HG03064 (cell line): Measurements from ENCODE around the gene PAX2.

Experiments used
- ATAC-seq: cut with Tn5 transposase; IDR thresholded peaks from one replicate; pipeline ENCODE4 v1.9.1; 2021; ENCODE audit warnings: low read depth; ENCODE audit not compliant: unreplicated experiment

Gene PAX2

GRCh38 chr10:100749309-100750217 lies 4.2 kb downstream of the PAX2 start:
- ATAC-seq: no peak

GRCh38 chr10:100750291-100751210 lies 5.2 kb downstream of the PAX2 start:
- ATAC-seq: no peak

GRCh38 chr10:100751211-100751933 lies 6.0 kb downstream of the PAX2 start:
- no peak for ATAC-seq

DNA sequence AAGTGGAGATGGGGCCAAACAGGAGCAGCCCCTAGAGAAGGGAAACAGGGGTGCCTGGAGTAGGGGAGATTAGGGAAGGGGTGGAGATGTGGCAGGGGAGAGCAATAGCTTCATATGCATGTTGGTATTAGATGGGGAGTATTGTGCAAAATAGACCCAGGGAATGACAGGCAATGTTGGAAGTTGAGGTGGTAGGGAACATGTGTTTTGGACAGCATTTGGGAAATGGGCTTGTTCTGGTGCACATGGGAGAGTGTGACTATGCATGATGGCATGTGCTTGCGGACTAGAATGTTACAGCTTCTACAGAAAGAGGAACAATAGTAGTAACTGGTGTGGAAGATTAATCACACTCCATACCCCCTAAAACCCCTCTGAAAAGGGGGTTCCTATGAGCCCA lies 10.4 kb downstream of the PAX2 start:
- no peak for ATAC-seq

DNA sequence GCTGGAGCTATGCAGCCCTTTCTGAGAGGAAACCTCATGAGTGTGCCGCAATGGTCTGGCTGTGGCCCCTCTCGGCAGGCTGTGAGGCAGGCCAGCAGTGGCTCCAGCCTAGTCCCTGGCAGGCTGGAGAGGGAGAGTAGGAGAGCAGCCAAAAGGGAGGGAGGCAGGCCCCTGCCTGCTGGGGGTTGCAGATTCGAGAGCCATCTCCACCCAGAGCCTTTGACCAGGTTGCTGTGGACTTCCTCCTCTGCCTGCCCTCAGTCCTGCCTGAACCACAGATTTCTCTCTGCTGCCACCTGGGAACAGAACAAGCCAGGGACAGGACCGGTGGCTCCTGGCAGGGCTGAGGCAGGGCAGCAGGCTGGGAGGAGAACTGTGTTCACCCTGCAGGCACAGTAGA lies 13.9 kb downstream of the PAX2 start:
- ATAC-seq: no peak

- ATAC-seq: no peak
Observed at GRCh38 chr10:100760726-100761125, 15.3 kb downstream of the PAX2 start.

DNA sequence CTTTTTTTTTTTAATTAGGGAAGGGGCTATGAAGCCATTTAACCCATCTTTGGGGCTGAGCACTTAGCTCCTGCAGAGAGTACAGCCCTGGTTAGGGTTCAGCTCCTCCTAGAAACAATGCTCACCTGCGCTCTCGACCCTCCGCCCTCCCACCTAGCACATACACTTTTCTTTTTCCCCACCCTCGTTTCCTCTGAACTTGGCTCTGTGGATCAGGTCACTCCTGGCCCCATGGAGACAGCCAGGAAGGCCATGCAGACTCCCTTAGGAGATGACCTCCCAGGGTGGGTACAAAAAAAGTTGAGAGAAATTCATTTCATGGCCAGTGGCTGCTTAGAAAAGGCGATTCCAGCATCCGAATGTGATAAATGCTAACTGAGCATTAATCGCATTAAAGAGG lies 15.8 kb downstream of the PAX2 start:
- ATAC-seq: no peak

DNA sequence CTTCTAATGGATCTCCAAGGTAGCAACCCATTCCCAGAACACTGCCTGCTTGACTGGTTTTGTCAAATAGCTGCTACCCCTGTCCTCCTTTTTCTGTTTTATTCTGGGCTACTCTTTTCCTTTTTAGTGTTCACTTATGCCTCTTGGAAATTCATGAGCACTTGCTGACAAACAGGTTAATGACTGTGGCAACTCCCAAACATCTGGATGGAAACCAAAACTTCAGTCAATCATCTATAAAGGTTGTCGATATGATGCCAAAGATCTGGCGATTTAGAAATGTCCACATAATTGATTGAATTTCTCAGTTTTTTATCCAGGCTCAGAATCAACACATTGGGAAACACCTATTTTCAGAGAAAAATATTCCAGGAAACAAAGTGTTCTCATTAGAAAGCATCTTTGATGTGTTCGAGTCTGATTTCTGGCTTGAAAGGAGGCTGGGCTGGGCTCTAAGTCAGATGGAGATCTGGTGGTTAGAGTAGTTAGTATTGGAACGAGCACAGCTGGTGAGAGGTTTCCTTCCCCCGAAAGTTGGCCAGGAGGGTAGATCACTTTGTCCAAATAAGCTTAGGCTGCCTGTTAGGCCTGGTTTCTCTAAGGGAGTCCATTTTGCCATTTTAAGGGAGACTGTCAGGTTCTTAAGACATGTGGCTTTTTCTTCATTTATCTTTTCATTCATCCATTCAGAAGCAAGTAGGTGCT lies 17.8 kb downstream of the PAX2 start:
- ATAC-seq: no peak

- no peak for ATAC-seq
Observed at GRCh38 chr10:100766693-100767421, 21.5 kb downstream of the PAX2 start.

- no peak for ATAC-seq
Observed at GRCh38 chr10:100767422-100767775, 22.0 kb downstream of the PAX2 start.

- ATAC-seq: no peak
Observed at GRCh38 chr10:100769481-100769880, 24.1 kb downstream of the PAX2 start.

DNA sequence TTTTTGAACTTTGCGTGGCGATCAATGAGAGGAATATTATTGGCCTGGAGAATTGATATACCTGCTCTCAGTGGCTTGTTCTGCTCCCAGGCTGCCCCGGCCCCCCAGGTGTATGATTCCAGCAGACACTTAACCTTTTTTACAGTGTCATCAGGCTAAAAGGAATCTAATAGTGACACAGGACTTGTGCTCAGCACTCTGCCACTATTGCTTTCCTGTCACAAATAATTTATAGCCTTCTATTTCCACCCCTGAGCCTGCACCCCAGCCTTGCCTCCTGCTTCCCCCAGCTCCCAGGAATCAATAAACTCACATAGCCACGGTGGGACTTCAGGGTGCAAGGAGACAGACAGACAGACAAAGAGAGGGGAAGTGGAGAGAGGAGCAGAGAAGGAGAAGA lies 28.3 kb downstream of the PAX2 start:
- no peak for ATAC-seq

DNA sequence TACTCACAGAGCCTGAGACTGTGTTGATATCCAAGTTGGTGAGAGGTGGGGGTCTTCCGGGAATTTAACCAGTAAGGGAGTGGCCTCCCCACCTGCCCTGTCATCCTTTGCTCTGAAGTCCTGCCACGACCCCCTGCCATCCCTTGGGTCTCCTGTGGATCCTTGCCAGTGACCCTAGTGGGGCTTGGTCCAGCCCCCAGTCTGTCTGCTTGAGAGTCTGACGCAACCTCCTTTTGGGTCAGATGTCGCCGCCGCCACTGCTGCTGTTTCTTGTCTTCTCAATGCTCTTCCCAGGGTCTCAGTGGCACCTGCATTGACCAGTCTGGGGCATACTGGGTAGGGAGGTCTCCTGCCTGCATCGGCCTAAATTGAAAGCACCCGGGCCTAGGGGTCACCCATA lies 28.8 kb downstream of the PAX2 start:
- ATAC-seq: no peak

DNA sequence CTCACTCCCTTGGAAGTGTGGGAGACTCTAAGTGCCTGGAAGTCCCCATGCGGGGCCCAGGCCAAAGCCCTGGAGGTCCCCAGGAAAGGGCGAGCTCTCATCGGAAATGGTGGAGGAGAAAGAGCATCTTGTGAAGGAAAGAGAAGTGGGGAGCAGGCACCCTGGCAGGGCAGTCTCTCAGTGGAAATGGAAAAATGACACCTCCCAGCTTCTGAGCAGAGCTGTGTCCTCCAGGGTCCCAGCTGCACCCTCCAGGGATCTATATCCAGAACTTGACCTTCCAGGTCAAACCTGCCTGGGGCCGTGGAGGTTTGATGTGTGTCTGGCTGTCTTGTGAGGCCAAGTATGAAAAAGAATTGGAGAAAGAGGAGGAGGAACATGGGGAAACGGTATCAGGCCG lies 29.5 kb downstream of the PAX2 start:
- ATAC-seq: no peak

DNA sequence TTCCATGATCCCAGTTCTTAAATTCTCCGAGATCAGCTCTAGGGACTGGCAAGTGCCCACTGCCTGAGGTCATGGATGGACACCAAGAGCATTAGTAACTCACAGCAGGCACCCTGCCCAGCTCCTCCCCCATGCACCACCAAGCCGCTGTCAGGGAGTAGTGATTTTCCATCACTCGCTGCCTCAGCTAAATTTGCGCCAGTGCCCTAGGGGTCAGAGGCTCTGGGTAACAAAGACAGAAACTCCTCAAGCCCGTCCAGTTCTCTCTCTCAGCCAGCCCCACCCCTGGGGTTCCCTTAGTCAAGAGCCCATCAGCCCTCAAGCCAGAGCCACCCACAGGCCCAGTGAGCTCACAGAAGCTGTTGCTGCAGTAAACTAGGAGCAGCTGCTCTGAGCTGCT lies 30.0 kb downstream of the PAX2 start:
- no peak for ATAC-seq

DNA sequence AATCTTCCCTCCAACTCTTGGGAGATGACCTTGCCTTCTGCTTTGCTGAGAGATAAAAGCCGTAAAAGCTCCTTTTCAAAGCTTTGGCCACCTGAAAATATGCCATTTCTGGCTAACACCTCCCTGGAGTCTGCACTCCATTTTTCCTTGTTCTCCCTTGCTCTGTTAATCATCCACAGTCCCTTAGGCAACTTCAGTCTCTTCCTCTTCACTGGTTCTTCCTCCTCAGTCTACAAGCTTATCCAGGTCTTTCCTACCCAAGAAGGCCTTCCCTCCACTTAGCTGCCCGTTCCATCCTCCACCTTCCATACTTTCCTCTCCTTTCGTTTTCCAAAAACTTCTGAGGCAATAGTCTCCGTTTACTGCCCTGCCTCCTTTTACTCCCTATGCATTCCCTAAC lies 30.5 kb downstream of the PAX2 start:
- no peak for ATAC-seq

DNA sequence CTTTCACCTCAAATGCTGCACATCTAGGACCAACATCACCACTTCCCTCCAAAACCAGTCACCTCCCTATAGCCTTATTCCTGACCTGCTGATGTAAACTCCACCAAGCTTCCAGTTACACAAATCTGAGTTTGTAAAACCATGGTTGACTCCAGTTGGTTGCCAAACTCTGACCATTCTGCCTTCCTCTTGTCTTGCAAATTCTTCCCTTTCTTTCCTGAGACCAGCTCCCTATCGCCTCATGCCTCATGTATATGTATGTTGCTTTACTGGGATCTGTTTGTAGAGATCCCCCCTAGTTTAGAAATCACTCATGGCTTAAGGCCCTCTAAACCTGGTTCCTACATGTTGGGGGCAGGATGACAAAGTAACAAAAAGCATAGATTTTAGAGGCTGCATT lies 31.3 kb downstream of the PAX2 start:
- no peak for ATAC-seq

- no peak for ATAC-seq
Observed at GRCh38 chr10:100779329-100779728, 33.9 kb downstream of the PAX2 start.

DNA sequence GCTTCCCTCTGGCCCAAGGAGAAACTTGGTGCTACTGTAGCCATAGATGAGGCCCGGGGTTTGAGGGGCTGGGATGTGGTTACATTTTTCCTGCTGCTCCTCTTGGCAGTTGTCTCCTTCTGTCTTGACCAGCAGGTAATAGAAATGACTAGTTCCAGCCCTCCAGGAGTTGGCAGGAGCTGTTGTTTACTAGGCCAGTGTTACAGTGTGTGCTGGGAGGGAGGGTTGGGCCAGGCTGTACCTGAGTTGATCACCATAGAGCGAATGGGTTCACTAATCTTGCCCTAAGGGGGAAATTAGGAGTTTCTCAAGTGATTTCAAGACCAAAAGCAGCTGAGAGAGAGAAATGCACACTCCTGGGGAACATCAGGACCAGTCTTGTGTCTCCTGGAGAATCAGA lies 34.9 kb downstream of the PAX2 start:
- no peak for ATAC-seq
